Mesothelial cell of epicardium (in vitro differentiated cells): ENCODE data around the gene RTN4R. TPM values are rescaled to one million over a fixed set of nuclear protein-coding genes. Genes with fewer than 3 reads are reported as not detected.

Experiments used
- DNase-seq, 2 experiments: peaks; one replicate each; pipeline ENCODE4 v3.0.0; 2021; ENCODE audit warnings: low spot score in 2 of 2; ENCODE audit not compliant: unreplicated experiment in 2 of 2
- H3K27ac Mint-ChIP-seq: 2 replicates; pipeline ENCODE4 v1.8.0; 2021; ENCODE audit warnings: mixed read lengths
- H3K27me3 Mint-ChIP-seq: 2 replicates; pipeline ENCODE4 v1.8.0; 2021; ENCODE audit warnings: low read depth, mixed read lengths
- H3K36me3 Mint-ChIP-seq: 2 replicates; pipeline ENCODE4 v1.8.0; 2021; ENCODE audit warnings: mixed read lengths
- H3K4me1 Mint-ChIP-seq: 2 replicates; pipeline ENCODE4 v1.8.0; 2021; ENCODE audit warnings: mixed read lengths
- H3K4me3 Mint-ChIP-seq: 2 replicates; pipeline ENCODE4 v1.8.0; 2021; ENCODE audit warnings: mild to moderate bottlenecking, moderate library complexity, mixed read lengths
- H3K9me3 Mint-ChIP-seq: 2 replicates; pipeline ENCODE4 v1.8.0; 2021; ENCODE audit warnings: mixed read lengths
- total RNA-seq: library from RNA; stranded (reverse); gene quantifications from 3 replicates; pipeline ENCODE4 v1.2.1, GENCODE V29; 2021
- TF ChIP-seq, protein P1 (sequence below): fragments of 200-600 bp; sonication (generic); IDR thresholded peaks from one replicate; pipeline ENCODE4 v1.5.0; 2021; ENCODE audit warnings: antibody characterized with exemption; ENCODE audit not compliant: unreplicated experiment

RTN4R gene
- total RNA-seq, 1 donor from 2014 or later: 10.0 TPM

DNA sequence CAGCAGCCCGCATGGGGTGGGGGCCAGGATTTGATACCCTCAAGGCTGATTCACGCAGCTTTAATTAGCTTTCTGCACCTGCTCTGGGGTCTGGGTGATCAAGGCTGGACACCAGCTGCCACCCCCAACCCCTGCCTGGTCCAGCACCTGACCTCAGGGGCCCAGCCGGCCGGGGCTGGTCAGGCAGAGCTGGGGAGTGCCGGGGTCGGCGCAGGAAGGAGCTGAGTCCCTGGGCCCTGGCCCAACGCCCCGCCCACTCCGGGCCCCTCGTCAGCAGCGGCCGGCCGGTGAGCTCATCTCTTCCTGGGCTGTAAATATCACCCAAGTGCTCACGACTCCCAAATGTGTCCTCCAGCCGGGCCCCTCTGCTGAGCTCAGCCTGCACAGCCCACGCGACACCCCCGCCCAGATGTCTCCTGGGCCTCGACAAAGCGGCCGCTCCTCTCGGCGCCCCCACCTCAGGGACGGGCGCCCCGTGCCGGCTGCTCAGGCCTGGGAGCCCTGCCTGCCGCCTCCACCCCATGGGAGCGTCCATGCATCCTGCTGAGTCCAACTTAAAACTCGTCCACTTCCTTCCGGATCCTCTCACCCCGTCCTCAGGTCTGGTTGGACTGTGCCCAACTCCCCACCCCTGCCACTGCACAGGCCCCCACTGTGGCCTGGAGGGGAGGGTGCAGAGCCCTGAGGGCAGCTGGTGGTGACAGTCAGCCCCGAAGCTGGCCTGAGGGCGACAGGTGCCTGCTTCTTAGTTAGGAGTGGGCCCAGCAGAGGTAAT lies 29.0 kb downstream of the RTN4R start:
- Mint-ChIP-seq H3K4me3 (no peak overlapping the region), H3K27me3 (peaks cover 3% of the 10 kb centered on the region), H3K36me3 (no peaks in the 10 kb centered on the region), H3K27ac (peak overlapping the region; percentile 56), H3K9me3 (no peaks in the 10 kb centered on the region), H3K4me1 (peaks cover 50% of the 10 kb centered on the region)
- peak in 1 of 2 experiments; percentile 53 for DNase-seq
- TF ChIP-seq, protein P1, sequence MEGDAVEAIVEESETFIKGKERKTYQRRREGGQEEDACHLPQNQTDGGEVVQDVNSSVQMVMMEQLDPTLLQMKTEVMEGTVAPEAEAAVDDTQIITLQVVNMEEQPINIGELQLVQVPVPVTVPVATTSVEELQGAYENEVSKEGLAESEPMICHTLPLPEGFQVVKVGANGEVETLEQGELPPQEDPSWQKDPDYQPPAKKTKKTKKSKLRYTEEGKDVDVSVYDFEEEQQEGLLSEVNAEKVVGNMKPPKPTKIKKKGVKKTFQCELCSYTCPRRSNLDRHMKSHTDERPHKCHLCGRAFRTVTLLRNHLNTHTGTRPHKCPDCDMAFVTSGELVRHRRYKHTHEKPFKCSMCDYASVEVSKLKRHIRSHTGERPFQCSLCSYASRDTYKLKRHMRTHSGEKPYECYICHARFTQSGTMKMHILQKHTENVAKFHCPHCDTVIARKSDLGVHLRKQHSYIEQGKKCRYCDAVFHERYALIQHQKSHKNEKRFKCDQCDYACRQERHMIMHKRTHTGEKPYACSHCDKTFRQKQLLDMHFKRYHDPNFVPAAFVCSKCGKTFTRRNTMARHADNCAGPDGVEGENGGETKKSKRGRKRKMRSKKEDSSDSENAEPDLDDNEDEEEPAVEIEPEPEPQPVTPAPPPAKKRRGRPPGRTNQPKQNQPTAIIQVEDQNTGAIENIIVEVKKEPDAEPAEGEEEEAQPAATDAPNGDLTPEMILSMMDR: no peak

DNA sequence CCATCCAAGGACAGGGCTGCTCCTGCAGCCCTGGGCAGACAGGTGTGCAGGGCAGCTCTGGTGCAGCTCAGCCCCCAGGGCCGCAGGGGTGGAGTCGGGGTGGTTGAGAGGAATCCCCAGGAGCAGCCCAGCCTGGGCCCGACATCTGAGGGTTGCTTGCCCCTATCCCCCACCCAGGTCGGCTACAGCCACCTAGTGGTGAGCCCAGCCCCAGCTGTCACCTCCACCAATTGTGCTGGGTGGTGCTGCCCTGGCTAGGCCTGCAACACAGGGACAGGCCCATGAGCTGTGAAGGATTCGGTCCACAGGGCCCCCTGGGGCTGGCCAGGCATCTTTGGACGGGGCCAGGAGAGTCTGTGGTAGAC lies 29.6 kb downstream of the RTN4R start:
- Mint-ChIP-seq H3K4me3 (no peak overlapping the region), H3K9me3 (no peaks in the 10 kb centered on the region), H3K27ac (peak overlapping the region; percentile 43), H3K4me1 (peaks cover 44% of the 10 kb centered on the region), H3K27me3 (peaks cover 3% of the 10 kb centered on the region), H3K36me3 (no peaks in the 10 kb centered on the region)
- TF ChIP-seq, protein P1: peak; percentile 41
- no peak for DNase-seq

DNA sequence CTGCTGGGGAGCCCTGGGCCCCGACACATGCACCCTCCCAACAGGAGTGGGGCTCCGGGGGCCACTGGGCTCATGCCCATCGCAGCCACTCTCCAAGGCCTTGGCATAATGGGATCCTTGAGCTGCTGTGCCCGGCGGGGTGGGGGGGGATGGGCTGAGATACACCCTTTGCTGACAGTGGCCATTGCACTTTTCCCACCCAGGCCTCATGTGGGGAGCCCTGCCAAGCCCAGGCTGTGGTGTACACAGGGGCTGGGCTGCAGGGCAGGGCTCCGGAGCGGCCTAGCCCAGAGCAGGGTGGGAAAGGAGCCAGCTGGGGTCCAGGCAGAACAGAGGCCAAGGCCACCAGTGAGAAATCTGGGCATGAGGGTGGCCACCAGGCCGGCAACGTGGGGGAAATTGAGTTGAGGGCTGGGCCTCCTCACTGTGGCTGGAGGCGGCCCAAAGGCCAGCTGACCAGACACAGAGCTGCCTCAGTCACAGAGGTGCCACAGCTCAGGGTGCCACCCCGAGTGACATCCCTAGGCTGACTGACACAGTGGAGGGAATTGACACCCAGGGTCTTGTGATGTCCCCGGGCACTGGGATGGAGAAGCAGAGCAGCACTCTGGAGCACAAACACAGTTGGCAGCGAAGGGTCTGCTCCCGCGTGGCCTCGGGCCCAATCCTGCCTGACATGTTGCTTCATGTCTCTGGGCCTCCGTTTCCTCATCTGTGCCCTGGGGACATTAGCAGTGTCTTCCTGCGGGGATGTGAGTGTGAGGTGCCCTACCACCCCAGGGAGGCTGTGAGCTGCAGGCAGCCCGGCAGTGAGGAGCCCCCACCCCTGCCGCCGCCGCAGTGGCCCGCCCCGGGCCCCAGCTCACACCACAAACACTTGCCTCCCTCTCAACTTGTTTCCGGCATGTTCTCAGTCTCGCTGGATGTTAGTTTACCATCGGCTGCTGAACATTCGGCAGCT lies 30.4 kb downstream of the RTN4R start:
- H3K4me1 Mint-ChIP-seq: peaks cover 37% of the 10 kb centered on the region
- H3K9me3 Mint-ChIP-seq: no peaks in the 10 kb centered on the region
- no peak overlapping the region for H3K27ac Mint-ChIP-seq
- peaks cover 3% of the 10 kb centered on the region for H3K27me3 Mint-ChIP-seq
- no peak overlapping the region for H3K4me3 Mint-ChIP-seq
- no peaks in the 10 kb centered on the region for H3K36me3 Mint-ChIP-seq
- TF ChIP-seq, protein P1: no peak
- DNase-seq: no peak

DNA sequence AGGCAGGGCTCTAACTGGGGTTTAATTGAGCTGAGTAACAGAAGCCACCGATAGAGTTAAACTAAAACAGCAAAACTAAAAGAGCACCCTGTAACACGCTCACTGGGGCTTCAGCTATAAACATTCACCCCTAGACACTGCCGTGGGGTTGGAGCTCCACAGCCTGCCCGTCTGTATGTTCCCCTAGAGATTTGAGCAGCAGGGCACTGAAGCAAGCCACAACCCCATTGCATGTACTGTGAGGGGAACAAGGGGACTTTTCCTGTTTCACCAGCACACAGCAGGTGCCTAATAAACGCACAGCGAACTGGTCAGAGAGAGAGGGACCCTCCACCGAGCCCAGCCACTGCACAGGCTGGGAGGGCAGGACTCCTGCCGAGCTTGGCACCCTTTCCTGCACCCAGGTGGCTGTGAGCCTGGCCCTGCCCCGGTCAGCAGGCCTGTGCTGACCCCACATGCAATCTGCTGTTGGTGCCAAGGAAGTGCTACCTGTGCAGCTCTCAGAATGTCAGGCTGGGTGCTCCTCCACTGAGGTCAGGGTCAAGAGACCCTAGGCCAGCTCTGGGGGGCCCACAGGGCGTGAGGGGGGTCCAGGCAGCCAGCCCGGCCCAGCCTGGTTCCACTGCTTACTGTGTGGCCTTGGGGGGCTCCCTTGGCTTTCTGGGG lies 31.9 kb downstream of the RTN4R start:
- H3K27ac Mint-ChIP-seq: no peak overlapping the region
- peaks cover 34% of the 10 kb centered on the region for H3K4me1 Mint-ChIP-seq
- H3K27me3 Mint-ChIP-seq: peaks cover 3% of the 10 kb centered on the region
- no peaks in the 10 kb centered on the region for H3K9me3 Mint-ChIP-seq
- DNase-seq: no peak
- TF ChIP-seq, protein P1: no peak
- no peak overlapping the region for H3K4me3 Mint-ChIP-seq
- H3K36me3 Mint-ChIP-seq: no peaks in the 10 kb centered on the region

DNA sequence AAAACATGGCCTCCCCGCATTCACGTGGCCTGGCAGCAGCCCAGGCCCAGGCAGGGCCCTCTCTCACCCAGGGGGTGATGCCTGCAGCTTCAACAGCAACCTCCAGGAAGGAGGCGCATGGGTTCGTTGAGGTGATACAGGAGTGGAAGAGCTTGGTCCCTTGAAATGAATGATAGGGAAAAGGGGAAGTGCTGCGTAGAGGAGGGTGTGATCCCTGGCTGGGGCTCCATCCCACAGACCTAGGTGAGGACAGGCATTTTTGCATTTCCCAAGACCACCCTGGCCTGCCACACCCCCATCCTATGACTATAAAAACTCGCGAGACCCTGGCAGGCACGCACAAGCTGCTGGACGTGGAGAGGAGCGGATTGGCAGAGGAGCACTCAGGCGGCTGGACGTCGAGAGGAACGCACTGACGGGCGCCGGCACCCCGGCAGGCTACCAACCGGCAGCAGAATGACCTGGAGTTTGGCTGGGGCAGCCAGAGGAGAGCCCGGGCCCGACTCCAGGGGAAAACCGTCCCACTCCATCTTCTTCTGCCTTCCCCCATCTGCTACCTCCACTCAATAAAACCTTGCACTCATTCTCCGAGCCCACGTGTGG lies 32.6 kb downstream of the RTN4R start:
- Mint-ChIP-seq H3K27me3 (peaks cover 3% of the 10 kb centered on the region), H3K36me3 (no peaks in the 10 kb centered on the region), H3K27ac (no peak overlapping the region), H3K4me3 (no peak overlapping the region), H3K4me1 (peaks cover 27% of the 10 kb centered on the region), H3K9me3 (no peaks in the 10 kb centered on the region)
- TF ChIP-seq, protein P1: no peak
- DNase-seq: no peak
